GM12878 (cell line): ENCODE results near the gene SYT1. TPM values are rescaled to one million over a fixed set of nuclear protein-coding genes. Genes with fewer than 3 reads are reported as not detected.

Experiments used
- ATAC-seq: fragments of 200-7000 bp; cut with Tn5 transposase; 3 replicates; pipeline ENCODE4 v1.9.1; 2020; ENCODE audit warnings: mild to moderate bottlenecking, moderate library complexity
- BruUV-seq: library from RNA; stranded (reverse); fragments of 400-500 nt; replicated peaks from 2 replicates; lab custom pipeline; 2021; lab: Mats Ljungman, UMichigan
- CTCF ChIA-PET: fragments of 300-600 bp; sonication (Branson Sonifier 250); formaldehyde crosslinking; extraction: SDS; loops from one replicate; lab custom pipeline; 2021; ENCODE audit warnings: inconsistent platforms; lab: Yijun Ruan, JAX
- POLR2A ChIA-PET: fragments of 350-600 bp; formaldehyde crosslinking; extraction: SDS; loops from one replicate; lab custom pipeline; 2021; ENCODE audit warnings: inconsistent platforms; lab: Charles Lee
- RAD21 ChIA-PET: fragments of 300-600 bp; sonication (Branson Sonifier 250); formaldehyde crosslinking; loops from one replicate; lab custom pipeline; 2023; ENCODE audit warnings: antibody characterized with exemption; ENCODE audit not compliant: unreplicated experiment; lab: Charles Lee
- SMC1A ChIA-PET: fragments of 300-600 bp; sonication (Branson Sonifier 250); formaldehyde crosslinking; loops from one replicate; lab custom pipeline; 2023; ENCODE audit not compliant: unreplicated experiment, uncharacterized antibody; lab: Charles Lee
- DNase-seq: peaks from one replicate; pipeline ENCODE4 v3.0.0-alpha.2; 2011; ENCODE audit warnings: low read depth, low spot score
- FAIRE-seq: peaks from 3 replicates; lab custom pipeline; 2011; peaks lifted over from hg19 to GRCh38; lab: Jason Lieb, UNC
- H2AFZ ChIP-seq: 2 replicates; pipeline ENCODE4 v1.6.0; 2011; ENCODE audit warnings: low read depth, low read length, control low read depth; ENCODE audit not compliant: control insufficient read depth
- H3K27ac ChIP-seq: 2 replicates; pipeline ENCODE4 v1.5.1; 2011; ENCODE audit warnings: control low read depth; ENCODE audit not compliant: control insufficient read depth, insufficient read depth
- H3K27me3 ChIP-seq, 2 experiments: replicated peaks in 1 of 2; 2 replicates each; pipeline versions ENCODE4 v1.6.0 to v1.6.1; 2011; ENCODE audit warnings: low read length in 1 of 2; ENCODE audit not compliant: control insufficient read depth in 2 of 2, insufficient read depth in 2 of 2
- H3K36me3 ChIP-seq, 2 experiments: 2 replicates each; pipeline ENCODE4 v1.5.1; 2011; ENCODE audit warnings: low read length in 1 of 2; ENCODE audit not compliant: control insufficient read depth in 2 of 2, insufficient read depth in 2 of 2
- H3K4me1 ChIP-seq: 2 replicates; pipeline ENCODE4 v1.6.1; 2011; ENCODE audit warnings: mild to moderate bottlenecking, low read length, moderate library complexity, mixed read lengths; ENCODE audit not compliant: control insufficient read depth, insufficient read depth
- H3K4me2 ChIP-seq: 2 replicates; pipeline ENCODE4 v1.6.0; 2011; ENCODE audit warnings: control low read depth; ENCODE audit not compliant: control insufficient read depth, insufficient read depth
- H3K4me3 ChIP-seq: fragments of 200-600 bp; sonication (generic); 2 replicates; pipeline ENCODE4 v1.5.1; 2016
- H3K79me2 ChIP-seq: 2 replicates; pipeline ENCODE4 v1.6.0; 2011; ENCODE audit warnings: low read length; ENCODE audit not compliant: control insufficient read depth, insufficient read depth
- H3K9ac ChIP-seq: 2 replicates; pipeline ENCODE4 v1.8.0; 2011; ENCODE audit warnings: low read length, control low read depth, mixed read lengths; ENCODE audit not compliant: control insufficient read depth, insufficient read depth
- H3K9me3 ChIP-seq: replicated peaks from 3 replicates; pipeline ENCODE4 v1.5.1; 2011; ENCODE audit warnings: mild to moderate bottlenecking, low read length; ENCODE audit not compliant: control insufficient read depth, insufficient read depth
- H4K20me1 ChIP-seq: 2 replicates; pipeline ENCODE4 v1.6.0; 2011; ENCODE audit not compliant: control insufficient read depth, insufficient read depth
- JUND ChIP-seq: IDR thresholded peaks from 2 replicates; pipeline ENCODE4 v1.6.1; 2012; ENCODE audit warnings: low read depth, mild to moderate bottlenecking, low read length, improper control_type of control experiment, moderate library complexity
- MTA2 ChIP-seq: fragments of 450-650 bp; IDR thresholded peaks from 2 replicates; pipeline ENCODE4 v1.6.1; 2016; ENCODE audit warnings: low read depth, mild to moderate bottlenecking, moderate library complexity
- PML ChIP-seq: IDR thresholded peaks from 2 replicates; pipeline ENCODE4 v1.6.1; 2012; ENCODE audit warnings: low read length, inconsistent platforms
- RBBP5 ChIP-seq: fragments of 200-600 bp; sonication (generic); conservative IDR thresholded peaks from 2 replicates; pipeline ENCODE4 v1.6.1; 2016
- RELA ChIP-seq: fragments of 450-650 bp; IDR thresholded peaks from 2 replicates; pipeline ENCODE4 v1.8.0; 2014; ENCODE audit warnings: borderline replicate concordance; ENCODE audit not compliant: partially characterized antibody
- SPI1 ChIP-seq: IDR thresholded peaks from 2 replicates; pipeline ENCODE4 v1.6.1; 2011; ENCODE audit warnings: low read depth, mild to moderate bottlenecking, low read length, moderate library complexity, borderline replicate concordance; ENCODE audit not compliant: insufficient read depth
- TCF12 ChIP-seq: IDR thresholded peaks from 2 replicates; pipeline ENCODE4 v1.6.1; 2011; ENCODE audit warnings: low read depth, mild to moderate bottlenecking, low read length
- WGBS: methylation state at CpG from one replicate; pipeline ENCODE4 v1.1.6; 2016; ENCODE audit warnings: low lambda C conversion rate; ENCODE audit not compliant: insufficient replicate concordance, insufficient coverage; ENCODE audit errors: missing lambda C conversion rate; 5-methylcytosine and 5-hydroxymethylcytosine counted together
- in situ Hi-C: fragments of 300-500 bp; cut with MboI; formaldehyde crosslinking; loops from 9 replicates; pipeline ENCODE4 v1.14.3; 2018; ENCODE audit warnings: mixed read lengths
- intact Hi-C: fragments of 100-400 bp; cut with micrococcal nuclease; formaldehyde crosslinking; loops from one replicate; pipeline ENCODE4 v1.14.2; 2022; ENCODE audit not compliant: unreplicated experiment
- polyA plus RNA-seq, 11 experiments: library from polyadenylated mRNA; depleted of rRNA in 4 of 11; unstranded in 6 of 11; stranded (reverse) in 5 of 11; fragments of >200 nt; fragmentation: Nextera tagmentation in 4 of 11; fragmentation: Illumina TruSeq in 1 of 11; extraction: Ambion mirVana in 4 of 11; extraction: Trizol in 1 of 11; gene quantifications; 1 replicate in 1 of 11; 2 replicates in 10 of 11; pipeline versions ENCODE4 v1.2.1 to v1.2.3, GENCODE V29; 2011 to 2016; ENCODE audit warnings: inconsistent platforms in 2 of 11, missing spikeins in 2 of 11, low read depth in 1 of 11
- total RNA-seq, 4 experiments: library from RNA; depleted of rRNA in 3 of 4; stranded (reverse); fragments of >200 nt in 3 of 4; fragmentation: Illumina TruSeq in 1 of 4; extraction: Trizol in 1 of 4; gene quantifications; 2 replicates each; pipeline versions ENCODE4 v1.2.1 to v1.2.3, GENCODE V29; 2013 to 2021
- TF ChIP-seq, protein P1 (sequence below): fragments of 450-650 bp; IDR thresholded peaks from 2 replicates; pipeline ENCODE4 v1.6.1; 2017; ENCODE audit warnings: antibody characterized with exemption, mild to moderate bottlenecking, moderate library complexity
- TF ChIP-seq, protein P2 (sequence below): IDR thresholded peaks from 2 replicates; pipeline ENCODE4 v1.6.1; 2012; ENCODE audit warnings: low read depth, low read length, improper control_type of control experiment
- TF ChIP-seq, protein P3 (sequence below): fragments of 150-350 bp; IDR thresholded peaks from 2 replicates; pipeline ENCODE4 v1.6.1; 2014; ENCODE audit warnings: mild to moderate bottlenecking, low read depth, low read length
- TF ChIP-seq, protein P4 (sequence below): fragments of 450-650 bp; IDR thresholded peaks from 2 replicates; pipeline ENCODE4 v1.6.1; 2017; ENCODE audit warnings: mild to moderate bottlenecking, moderate library complexity
- TF ChIP-seq, protein P5 (sequence below): IDR thresholded peaks from 2 replicates; pipeline ENCODE4 v1.6.1; 2011; ENCODE audit warnings: low read depth, low read length, improper control_type of control experiment, borderline replicate concordance

The SYT1 gene
- total and polyA plus RNA-seq, 10 of the 15 experiments (the other 5 are each of a cell fraction or from before 2014, with no cell fraction given), result 0.10 to 0.28 TPM; not detected in 8

DNA sequence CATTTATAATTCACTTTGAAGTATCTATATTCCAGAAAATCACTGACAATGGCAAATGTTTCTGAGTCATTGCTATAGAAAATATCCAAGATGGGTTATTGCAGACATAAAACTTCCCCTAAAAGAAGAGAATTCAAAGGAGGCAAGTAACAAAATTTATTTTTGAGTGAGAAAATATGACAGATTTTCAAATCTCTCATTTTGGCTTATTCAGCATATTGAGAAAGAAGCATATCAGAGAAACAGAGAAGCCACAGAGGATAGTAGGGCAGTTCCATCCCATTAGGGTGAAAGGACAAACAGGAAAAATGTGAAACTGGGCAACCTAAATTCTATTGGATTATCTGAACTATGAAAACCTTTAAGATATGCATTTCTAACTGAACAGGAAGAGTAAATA is 85.0 kb downstream of the SYT1 start (continued):
- TF ChIP-seq, protein P1, sequence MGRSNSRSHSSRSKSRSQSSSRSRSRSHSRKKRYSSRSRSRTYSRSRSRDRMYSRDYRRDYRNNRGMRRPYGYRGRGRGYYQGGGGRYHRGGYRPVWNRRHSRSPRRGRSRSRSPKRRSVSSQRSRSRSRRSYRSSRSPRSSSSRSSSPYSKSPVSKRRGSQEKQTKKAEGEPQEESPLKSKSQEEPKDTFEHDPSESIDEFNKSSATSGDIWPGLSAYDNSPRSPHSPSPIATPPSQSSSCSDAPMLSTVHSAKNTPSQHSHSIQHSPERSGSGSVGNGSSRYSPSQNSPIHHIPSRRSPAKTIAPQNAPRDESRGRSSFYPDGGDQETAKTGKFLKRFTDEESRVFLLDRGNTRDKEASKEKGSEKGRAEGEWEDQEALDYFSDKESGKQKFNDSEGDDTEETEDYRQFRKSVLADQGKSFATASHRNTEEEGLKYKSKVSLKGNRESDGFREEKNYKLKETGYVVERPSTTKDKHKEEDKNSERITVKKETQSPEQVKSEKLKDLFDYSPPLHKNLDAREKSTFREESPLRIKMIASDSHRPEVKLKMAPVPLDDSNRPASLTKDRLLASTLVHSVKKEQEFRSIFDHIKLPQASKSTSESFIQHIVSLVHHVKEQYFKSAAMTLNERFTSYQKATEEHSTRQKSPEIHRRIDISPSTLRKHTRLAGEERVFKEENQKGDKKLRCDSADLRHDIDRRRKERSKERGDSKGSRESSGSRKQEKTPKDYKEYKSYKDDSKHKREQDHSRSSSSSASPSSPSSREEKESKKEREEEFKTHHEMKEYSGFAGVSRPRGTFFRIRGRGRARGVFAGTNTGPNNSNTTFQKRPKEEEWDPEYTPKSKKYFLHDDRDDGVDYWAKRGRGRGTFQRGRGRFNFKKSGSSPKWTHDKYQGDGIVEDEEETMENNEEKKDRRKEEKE, result no peak
- TF ChIP-seq RBBP5 (no peak), PML (no peak)
- TF ChIP-seq, protein P2, sequence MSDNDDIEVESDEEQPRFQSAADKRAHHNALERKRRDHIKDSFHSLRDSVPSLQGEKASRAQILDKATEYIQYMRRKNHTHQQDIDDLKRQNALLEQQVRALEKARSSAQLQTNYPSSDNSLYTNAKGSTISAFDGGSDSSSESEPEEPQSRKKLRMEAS, result no peak
- TF ChIP-seq, protein P3, sequence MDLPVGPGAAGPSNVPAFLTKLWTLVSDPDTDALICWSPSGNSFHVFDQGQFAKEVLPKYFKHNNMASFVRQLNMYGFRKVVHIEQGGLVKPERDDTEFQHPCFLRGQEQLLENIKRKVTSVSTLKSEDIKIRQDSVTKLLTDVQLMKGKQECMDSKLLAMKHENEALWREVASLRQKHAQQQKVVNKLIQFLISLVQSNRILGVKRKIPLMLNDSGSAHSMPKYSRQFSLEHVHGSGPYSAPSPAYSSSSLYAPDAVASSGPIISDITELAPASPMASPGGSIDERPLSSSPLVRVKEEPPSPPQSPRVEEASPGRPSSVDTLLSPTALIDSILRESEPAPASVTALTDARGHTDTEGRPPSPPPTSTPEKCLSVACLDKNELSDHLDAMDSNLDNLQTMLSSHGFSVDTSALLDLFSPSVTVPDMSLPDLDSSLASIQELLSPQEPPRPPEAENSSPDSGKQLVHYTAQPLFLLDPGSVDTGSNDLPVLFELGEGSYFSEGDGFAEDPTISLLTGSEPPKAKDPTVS, result no peak

DNA sequence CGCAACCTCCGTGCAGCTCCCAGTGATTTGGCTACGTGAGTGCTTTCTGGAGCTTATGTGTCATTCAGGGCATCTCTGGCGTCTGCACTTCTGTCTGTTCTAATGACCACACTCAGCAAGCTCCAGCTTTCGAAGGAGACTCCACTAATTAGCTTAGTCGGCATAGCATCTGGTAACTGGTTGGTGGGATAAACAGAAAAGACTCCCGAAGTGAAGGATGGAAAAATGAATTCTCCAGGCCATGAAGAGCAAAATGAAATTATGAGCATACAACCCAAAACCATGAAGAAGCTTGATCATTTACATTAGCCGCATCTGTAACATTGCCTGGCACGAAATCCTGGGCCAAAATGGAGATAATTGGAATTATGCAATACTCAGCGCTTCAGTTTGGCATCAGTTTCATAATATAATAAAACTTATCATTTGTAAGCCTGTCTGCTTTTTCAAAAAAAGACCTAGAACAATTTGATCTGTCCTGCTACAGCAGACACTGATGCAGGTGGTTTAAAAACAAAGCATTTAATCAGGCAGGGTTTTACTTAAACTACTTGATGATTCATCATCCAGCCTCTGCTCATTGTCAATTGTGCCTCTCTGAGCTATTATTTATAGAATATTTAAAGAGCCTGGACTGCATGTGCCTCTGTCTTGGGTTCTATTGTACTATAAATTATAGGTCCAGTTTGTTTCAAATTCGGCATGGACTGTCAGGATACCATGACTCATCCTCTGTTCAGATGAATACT is 87.4 kb downstream of the SYT1 start:
- CTCF ChIA-PET, result no interaction called here
- RAD21 ChIA-PET, result no interaction called here
- Histone ChIP-seq H3K27me3 (no peaks in the 10 kb centered on the region), H3K9me3 (no peaks in the 10 kb centered on the region), H3K79me2 (no peaks in the 10 kb centered on the region), H3K4me2 (no peak overlapping the region), H3K27ac (no peak overlapping the region), H3K4me1 (no peaks in the 10 kb centered on the region), H3K36me3 (no peaks in the 10 kb centered on the region), H4K20me1 (no peaks in the 10 kb centered on the region), H3K9ac (no peak overlapping the region), H2AFZ (no peak overlapping the region), H3K4me3 (no peak overlapping the region)
- no TSS peak for BruUV-seq
- in situ Hi-C loops (no loop called here), intact Hi-C loops (no loop called here)
- POLR2A ChIA-PET, result no interaction called here
- no peak for DNase-seq
- no peak for ATAC-seq
- 47% methylated on average over 11 of the region's 11 CpGs for WGBS
- no peak for FAIRE-seq
- SMC1A ChIA-PET, result interaction anchor here (0.5 to 0.6 kb wide), 2 partner anchors 233 to 1084 kb away, joined by 3 read pairs; no protein-coding TSS in a partner anchor
- TF ChIP-seq SPI1 (no peak), JUND (no peak), TCF12 (no peak), RELA (no peak), MTA2 (no peak)
- TF ChIP-seq, protein P4, sequence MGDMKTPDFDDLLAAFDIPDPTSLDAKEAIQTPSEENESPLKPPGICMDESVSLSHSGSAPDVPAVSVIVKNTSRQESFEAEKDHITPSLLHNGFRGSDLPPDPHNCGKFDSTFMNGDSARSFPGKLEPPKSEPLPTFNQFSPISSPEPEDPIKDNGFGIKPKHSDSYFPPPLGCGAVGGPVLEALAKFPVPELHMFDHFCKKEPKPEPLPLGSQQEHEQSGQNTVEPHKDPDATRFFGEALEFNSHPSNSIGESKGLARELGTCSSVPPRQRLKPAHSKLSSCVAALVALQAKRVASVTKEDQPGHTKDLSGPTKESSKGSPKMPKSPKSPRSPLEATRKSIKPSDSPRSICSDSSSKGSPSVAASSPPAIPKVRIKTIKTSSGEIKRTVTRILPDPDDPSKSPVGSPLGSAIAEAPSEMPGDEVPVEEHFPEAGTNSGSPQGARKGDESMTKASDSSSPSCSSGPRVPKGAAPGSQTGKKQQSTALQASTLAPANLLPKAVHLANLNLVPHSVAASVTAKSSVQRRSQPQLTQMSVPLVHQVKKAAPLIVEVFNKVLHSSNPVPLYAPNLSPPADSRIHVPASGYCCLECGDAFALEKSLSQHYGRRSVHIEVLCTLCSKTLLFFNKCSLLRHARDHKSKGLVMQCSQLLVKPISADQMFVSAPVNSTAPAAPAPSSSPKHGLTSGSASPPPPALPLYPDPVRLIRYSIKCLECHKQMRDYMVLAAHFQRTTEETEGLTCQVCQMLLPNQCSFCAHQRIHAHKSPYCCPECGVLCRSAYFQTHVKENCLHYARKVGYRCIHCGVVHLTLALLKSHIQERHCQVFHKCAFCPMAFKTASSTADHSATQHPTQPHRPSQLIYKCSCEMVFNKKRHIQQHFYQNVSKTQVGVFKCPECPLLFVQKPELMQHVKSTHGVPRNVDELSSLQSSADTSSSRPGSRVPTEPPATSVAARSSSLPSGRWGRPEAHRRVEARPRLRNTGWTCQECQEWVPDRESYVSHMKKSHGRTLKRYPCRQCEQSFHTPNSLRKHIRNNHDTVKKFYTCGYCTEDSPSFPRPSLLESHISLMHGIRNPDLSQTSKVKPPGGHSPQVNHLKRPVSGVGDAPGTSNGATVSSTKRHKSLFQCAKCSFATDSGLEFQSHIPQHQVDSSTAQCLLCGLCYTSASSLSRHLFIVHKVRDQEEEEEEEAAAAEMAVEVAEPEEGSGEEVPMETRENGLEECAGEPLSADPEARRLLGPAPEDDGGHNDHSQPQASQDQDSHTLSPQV, result no peak
- TF ChIP-seq, protein P5, sequence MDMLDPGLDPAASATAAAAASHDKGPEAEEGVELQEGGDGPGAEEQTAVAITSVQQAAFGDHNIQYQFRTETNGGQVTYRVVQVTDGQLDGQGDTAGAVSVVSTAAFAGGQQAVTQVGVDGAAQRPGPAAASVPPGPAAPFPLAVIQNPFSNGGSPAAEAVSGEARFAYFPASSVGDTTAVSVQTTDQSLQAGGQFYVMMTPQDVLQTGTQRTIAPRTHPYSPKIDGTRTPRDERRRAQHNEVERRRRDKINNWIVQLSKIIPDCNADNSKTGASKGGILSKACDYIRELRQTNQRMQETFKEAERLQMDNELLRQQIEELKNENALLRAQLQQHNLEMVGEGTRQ, result no peak
